HepG2 (cell line): ENCODE measurements around the gene B4GALT1. TPM values are rescaled to one million over a fixed set of nuclear protein-coding genes. Genes with fewer than 3 reads are reported as not detected.

ENCODE experiments used
- ARID5B ChIP-seq: IDR thresholded peaks from 2 replicates; pipeline ENCODE4 v1.4.0; 2020; ENCODE audit warnings: mild to moderate bottlenecking, missing genetic modification reagents
- ARNT ChIP-seq: fragments of 450-650 bp; IDR thresholded peaks from 2 replicates; pipeline ENCODE4 v1.6.1; 2017
- CREB1 ChIP-seq, 2 experiments: fragments of 450-650 bp in 1 of 2; IDR thresholded peaks; 2 replicates each; pipeline ENCODE4 v1.6.1; 2016 to 2017; ENCODE audit warnings: control low read depth in 1 of 2, mild to moderate bottlenecking in 1 of 2, missing compliant biosample characterization in 1 of 2, missing genetic modification characterization in 1 of 2
- EED ChIP-seq: sonication (generic); formaldehyde crosslinking; IDR thresholded peaks from 2 replicates; pipeline ENCODE4 v1.5.0; 2020; ENCODE audit warnings: mild to moderate bottlenecking, missing genetic modification reagents
- HDAC1 ChIP-seq: sonication (generic); formaldehyde crosslinking; IDR thresholded peaks from 2 replicates; pipeline ENCODE4 v1.5.1; 2020; ENCODE audit warnings: mild to moderate bottlenecking, missing genetic modification reagents
- HDAC6 ChIP-seq: fragments of 200-600 bp; sonication (generic); IDR thresholded peaks from 2 replicates; pipeline ENCODE4 v1.7.0; 2017; ENCODE audit warnings: mild to moderate bottlenecking, antibody characterized with exemption, low read length, low read depth
- MLXIP ChIP-seq: sonication (generic); formaldehyde crosslinking; IDR thresholded peaks from 2 replicates; pipeline ENCODE4 v1.9.0; 2021; ENCODE audit warnings: missing genetic modification reagents, borderline replicate concordance
- REXO4 ChIP-seq: sonication (generic); formaldehyde crosslinking; IDR thresholded peaks from 2 replicates; pipeline ENCODE4 v1.8.0; 2022; ENCODE audit warnings: missing genetic modification reagents, mild to moderate bottlenecking, borderline replicate concordance
- SETDB1 ChIP-seq: sonication (generic); formaldehyde crosslinking; IDR thresholded peaks from 2 replicates; pipeline ENCODE4 v1.5.1; 2020; ENCODE audit warnings: missing genetic modification reagents, mild to moderate bottlenecking, borderline replicate concordance
- TRIM22 ChIP-seq: fragments of 450-650 bp; IDR thresholded peaks from 2 replicates; pipeline ENCODE4 v1.6.1; 2017
- ZFY ChIP-seq: sonication (generic); formaldehyde crosslinking; IDR thresholded peaks from 2 replicates; pipeline ENCODE4 v1.4.0; 2020; ENCODE audit warnings: missing genetic modification reagents
- ZNF17 ChIP-seq: sonication (generic); formaldehyde crosslinking; IDR thresholded peaks from 2 replicates; pipeline ENCODE4 v1.5.0; 2020; ENCODE audit warnings: mild to moderate bottlenecking, missing genetic modification reagents
- ZNF20 ChIP-seq: sonication (generic); formaldehyde crosslinking; IDR thresholded peaks from 2 replicates; pipeline ENCODE4 v1.4.0; 2020; ENCODE audit warnings: mild to moderate bottlenecking, moderate library complexity, missing genetic modification reagents
- ZNF331 ChIP-seq: sonication (generic); formaldehyde crosslinking; IDR thresholded peaks from 2 replicates; pipeline ENCODE4 v1.4.0; 2020; ENCODE audit warnings: missing genetic modification reagents
- ZNF547 ChIP-seq: sonication (generic); formaldehyde crosslinking; IDR thresholded peaks from 2 replicates; pipeline ENCODE4 v1.5.1; 2020; ENCODE audit warnings: mild to moderate bottlenecking, missing genetic modification reagents
- ZNF567 ChIP-seq: sonication (generic); formaldehyde crosslinking; IDR thresholded peaks from 2 replicates; pipeline ENCODE4 v1.8.1; 2023; ENCODE audit warnings: mild to moderate bottlenecking, missing genetic modification reagents, borderline replicate concordance
- polyA plus RNA-seq, 8 experiments: library from polyadenylated mRNA; depleted of rRNA in 3 of 8; stranded (reverse) in 7 of 8; unstranded in 1 of 8; fragments of >200 nt; fragmentation: Illumina TruSeq in 4 of 8; extraction: Trizol in 4 of 8; gene quantifications; 2 replicates each; pipeline versions ENCODE4 v1.2.1 to v1.2.3, GENCODE V29; 2011 to 2016; ENCODE audit warnings: low read depth in 4 of 8, missing spikeins in 1 of 8, mixed read lengths in 1 of 8; ENCODE audit not compliant: insufficient read depth in 1 of 8
- total RNA-seq, 5 experiments: library from RNA; depleted of rRNA; stranded (reverse); fragments of >200 nt; fragmentation: Illumina TruSeq; extraction: Trizol; gene quantifications; 2 replicates each; pipeline ENCODE4 v1.2.3, GENCODE V29; 2016; ENCODE audit warnings: low read depth in 1 of 5

Gene B4GALT1
- total and polyA plus RNA-seq, 2 of the 13 experiments (the other 11 are each of a cell fraction or from before 2014, with no cell fraction given), result 15.7 to 33.5 TPM

- TF ChIP-seq ZNF331, result peak; percentile 96
- TF ChIP-seq ARID5B, result peak; percentile 87
- TF ChIP-seq ZNF20 (CRISPR knock-in tag), result no peak
- no peak for TF ChIP-seq HDAC6
- TF ChIP-seq EED (CRISPR knock-in tag), result no peak
- TF ChIP-seq ZNF547, result no peak
- no peak for TF ChIP-seq REXO4 (CRISPR knock-in tag)
- no peak for TF ChIP-seq ZNF17 (CRISPR knock-in tag)
- no peak for TF ChIP-seq MLXIP (CRISPR knock-in tag)
- no peak for TF ChIP-seq ARNT
- no peak for TF ChIP-seq CREB1 (IDR thresholded peaks at IDR 0.05)
- peak; percentile 81 for TF ChIP-seq CREB1 (CRISPR knock-in tag; IDR thresholded peaks at IDR 0.05)
- peak; percentile 62 for TF ChIP-seq HDAC1 (CRISPR knock-in tag)
- TF ChIP-seq ZFY, result peak; percentile 65
- no peak for TF ChIP-seq TRIM22
- no peak for TF ChIP-seq SETDB1
- TF ChIP-seq ZNF567 (CRISPR knock-in tag), result no peak
Measured at GRCh38 chr9:33165263-33166151, 1.6 kb downstream of the B4GALT1 start (continued).
